Naive thymus-derived CD8-positive, alpha-beta T cell (primary cell): Measurements from ENCODE around the gene MINDY4. TPM values are rescaled to one million over a fixed set of nuclear protein-coding genes. Genes with fewer than 3 reads are reported as not detected.
A peak's percentile ranks its signal among the peaks of the same experiment; 100 is the strongest.

Source experiments
- ATAC-seq, 2 donors: fragments of 150-1000 bp; cut with Tn5 transposase in 1 of 2; sonication (Bioruptor Pico), chemical (Tn5 transposase) in 1 of 2; 1 replicate in 1 of 2; 2 replicates in 1 of 2; pipeline ENCODE4 v1.10.0; 2021; ENCODE audit warnings: mild to moderate bottlenecking in 2 of 2, moderate library complexity in 2 of 2
- POLR2A ChIA-PET: fragments of 350-600 bp; sonication (Branson Sonifier 250); formaldehyde crosslinking; loops from one replicate; lab custom pipeline; 2021; ENCODE audit warnings: antibody characterized with exemption; lab: Charles Lee
- DNase-seq, 10 donors: peaks; one replicate each; pipeline versions ENCODE4 v3.0.0 to v3.0.0-alpha.2; 2020 to 2022
- H3K27ac Mint-ChIP-seq, 10 donors: one replicate each; pipeline ENCODE4 v1.8.0; 2020 to 2022; ENCODE audit warnings: mild to moderate bottlenecking in 10 of 10, mixed read lengths in 10 of 10, moderate library complexity in 4 of 10, inconsistent platforms in 1 of 10
- H3K27me3 Mint-ChIP-seq, 5 donors: one replicate each; pipeline ENCODE4 v1.8.0; 2021 to 2022; ENCODE audit warnings: mixed read lengths in 5 of 5
- H3K36me3 Mint-ChIP-seq, 3 donors: one replicate each; pipeline ENCODE4 v1.8.0; 2020 to 2022; ENCODE audit warnings: mixed read lengths in 3 of 3, mild to moderate bottlenecking in 2 of 3, inconsistent platforms in 1 of 3
- H3K4me1 Mint-ChIP-seq, 4 donors: one replicate each; pipeline ENCODE4 v1.8.0; 2021 to 2022; ENCODE audit warnings: mixed read lengths in 4 of 4
- H3K4me3 Mint-ChIP-seq, 10 donors: one replicate each; pipeline ENCODE4 v1.8.0; 2020 to 2022; ENCODE audit warnings: mild to moderate bottlenecking in 10 of 10, mixed read lengths in 10 of 10, moderate library complexity in 6 of 10, inconsistent platforms in 1 of 10
- H3K9me3 Mint-ChIP-seq, 9 donors: one replicate each; pipeline ENCODE4 v1.8.0; 2020 to 2022; ENCODE audit warnings: mixed read lengths in 9 of 9, mild to moderate bottlenecking in 3 of 9, inconsistent platforms in 1 of 9, moderate library complexity in 1 of 9
- polyA plus RNA-seq, 3 donors: library from polyadenylated mRNA; unstranded; fragments of 300-500 nt; fragmentation: Illumina TruSeq; gene quantifications; one replicate each; pipeline ENCODE4 v1.2.3, GENCODE V29; 2021
- total RNA-seq, 8 experiments: library from RNA in 2 of 8; stranded (reverse) in 2 of 8; gene quantifications; one replicate each; pipeline ENCODE4 v1.2.3 and lab custom pipeline; 2021 to 2026

The MINDY4 gene
- total and polyA plus RNA-seq, 5 experiments from 2014 or later: 0.44 to 1.5 (median 0.84) TPM

DNA sequence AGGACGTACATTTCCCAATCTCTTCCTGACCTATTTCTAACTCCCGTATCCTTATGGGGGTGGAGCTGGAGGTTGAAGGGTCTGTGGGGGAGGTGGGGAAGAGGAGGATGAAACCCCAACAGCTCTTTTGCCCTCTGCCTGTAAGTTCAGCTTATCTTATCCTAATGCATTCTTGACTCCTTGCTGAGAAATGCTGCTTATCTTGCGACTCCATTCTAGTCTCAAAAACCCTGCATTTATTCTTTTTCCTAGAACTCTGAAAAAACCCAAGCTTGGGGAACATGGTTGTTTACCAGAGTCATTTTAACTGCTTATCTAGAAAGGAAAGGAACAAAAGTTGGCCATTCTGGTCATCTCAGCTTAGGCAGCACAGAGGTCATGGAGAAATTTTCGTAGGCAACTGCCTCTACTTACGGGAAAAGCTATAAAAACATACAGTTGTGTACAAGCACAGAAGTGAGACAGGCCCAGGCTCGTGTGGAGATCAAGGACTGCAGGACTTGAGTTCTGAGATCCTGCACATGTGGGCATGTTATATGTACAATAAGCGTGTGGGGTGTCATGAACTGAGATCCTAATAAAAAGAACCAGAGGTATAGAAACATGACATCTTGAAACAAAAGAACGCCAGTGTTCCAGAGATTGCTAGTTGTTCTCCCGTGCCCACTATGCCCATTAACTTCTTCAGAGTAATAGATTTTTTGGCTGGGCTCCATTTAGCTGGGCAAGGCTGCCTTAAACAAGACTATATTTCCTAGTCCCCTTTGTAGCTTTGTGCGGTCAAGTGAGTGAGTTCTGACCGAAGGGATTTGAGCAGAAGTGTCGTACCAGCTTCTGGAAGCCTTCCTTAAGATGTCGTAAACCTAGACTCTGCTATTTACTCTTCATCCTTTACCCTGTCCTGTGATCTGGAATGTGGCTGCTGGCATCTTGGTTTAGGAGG, 9.7 kb upstream of the MINDY4 start:
- POLR2A ChIA-PET: no interaction called here

GRCh38 chr7:30764030-30764975, 6.9 kb upstream of the MINDY4 start:
- no peak overlapping the region for H3K4me3 Mint-ChIP-seq
- POLR2A ChIA-PET: no interaction called here
- ATAC-seq (no peak), DNase-seq (no peak)
- H3K27ac Mint-ChIP-seq: no peak overlapping the region
- H3K27me3 Mint-ChIP-seq: peaks cover 3 to 12% (median 5%) of the 10 kb centered on the region in 5 donors
- no peaks in the 10 kb centered on the region for H3K36me3 Mint-ChIP-seq
- H3K9me3 Mint-ChIP-seq: no peaks in the 10 kb centered on the region
- H3K4me1 Mint-ChIP-seq: peaks cover 0 to 3% (median under 1%) of the 10 kb centered on the region in 4 donors

More for the DNA sequence above, 9.7 kb upstream of the MINDY4 start:
- ATAC-seq (no peak), DNase-seq (no peak)
- Mint-ChIP-seq H3K4me3 (no peak overlapping the region), H3K27me3 (peaks cover 3 to 17% (median 9%) of the 10 kb centered on the region in 5 donors), H3K36me3 (no peaks in the 10 kb centered on the region), H3K4me1 (peaks cover 0 to 3% (median under 1%) of the 10 kb centered on the region in 4 donors), H3K27ac (no peak overlapping the region), H3K9me3 (no peaks in the 10 kb centered on the region)

- ATAC-seq (no peak), DNase-seq (no peak)
- POLR2A ChIA-PET: no interaction called here
- no peak overlapping the region for H3K27ac Mint-ChIP-seq
- peaks cover 0 to 3% (median under 1%) of the 10 kb centered on the region in 4 donors for H3K4me1 Mint-ChIP-seq
- H3K27me3 Mint-ChIP-seq: peaks cover 0 to 5% (median 0%) of the 10 kb centered on the region in 5 donors
- no peak overlapping the region for H3K4me3 Mint-ChIP-seq
- H3K36me3 Mint-ChIP-seq: no peaks in the 10 kb centered on the region
- H3K9me3 Mint-ChIP-seq: no peaks in the 10 kb centered on the region
Observed at GRCh38 chr7:30765408-30765807, 5.8 kb upstream of the MINDY4 start.

DNA sequence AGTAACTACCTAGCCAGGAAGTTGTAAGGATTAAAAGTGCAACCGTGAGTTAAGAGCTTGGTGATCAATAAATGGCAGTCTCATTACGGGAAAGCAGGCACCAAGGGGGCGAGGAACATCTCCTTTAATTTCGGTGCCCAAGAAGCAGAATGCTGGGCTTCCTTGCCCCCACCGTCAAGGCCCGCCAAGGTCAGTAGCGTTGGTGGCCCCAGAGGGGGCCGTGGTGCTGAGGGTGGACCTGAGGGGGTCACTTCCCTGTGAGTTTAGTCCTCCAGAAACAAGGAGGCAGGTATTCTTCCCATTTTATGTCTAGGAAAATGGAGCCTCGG, 408 bp upstream of the MINDY4 start:
- POLR2A ChIA-PET: no interaction called here
- Mint-ChIP-seq H3K36me3 (no peaks in the 10 kb centered on the region), H3K27ac (peak overlapping the region in 9 of 10 donors; percentile 14 to 88 (median 67)), H3K9me3 (no peaks in the 10 kb centered on the region), H3K4me1 (peaks cover 4 to 9% (median 6%) of the 10 kb centered on the region in 4 donors), H3K27me3 (no peaks in the 10 kb centered on the region), H3K4me3 (peak overlapping the region; percentile 73 to 94 (median 81))
- DNase-seq (no peak), ATAC-seq (no peak)

- Mint-ChIP-seq H3K36me3 (no peaks in the 10 kb centered on the region), H3K4me1 (peaks cover 4 to 9% (median 6%) of the 10 kb centered on the region in 4 donors), H3K9me3 (no peaks in the 10 kb centered on the region), H3K27ac (peak overlapping the region; percentile 32 to 94 (median 82)), H3K27me3 (no peaks in the 10 kb centered on the region), H3K4me3 (peak overlapping the region; percentile 75 to 94 (median 88))
- DNase-seq (peak in 1 of 10 donors; percentile 4), ATAC-seq (peak; percentile 17 to 22)
- POLR2A ChIA-PET: no interaction called here
Observed at GRCh38 chr7:30771880-30772425, 736 bp downstream of the MINDY4 start.

DNA sequence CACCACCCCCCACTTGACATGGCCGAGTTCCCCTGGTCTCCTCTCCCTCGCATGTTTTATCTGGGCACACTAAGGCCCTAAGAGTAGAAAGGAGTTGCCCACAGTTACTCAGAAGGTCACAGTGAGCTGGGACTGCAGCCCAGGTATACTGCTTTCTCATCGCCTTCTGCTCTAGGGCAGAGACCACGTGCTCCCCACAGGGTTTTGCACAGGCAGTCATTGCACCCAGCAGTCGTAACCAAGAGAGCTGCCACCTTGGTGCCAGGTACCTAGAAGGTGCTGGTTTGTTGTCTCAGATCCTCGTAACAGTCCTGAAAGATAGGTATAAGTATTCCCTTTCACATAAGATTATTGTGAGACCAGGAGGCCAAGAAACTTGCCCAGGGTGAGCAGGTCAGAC, 1.8 kb downstream of the MINDY4 start:
- DNase-seq (no peak), ATAC-seq (no peak)
- H3K36me3 Mint-ChIP-seq: no peaks in the 10 kb centered on the region
- no peaks in the 10 kb centered on the region for H3K27me3 Mint-ChIP-seq
- H3K27ac Mint-ChIP-seq: peak overlapping the region in 1 of 10 donors; percentile 30
- POLR2A ChIA-PET: no interaction called here
- no peaks in the 10 kb centered on the region for H3K9me3 Mint-ChIP-seq
- no peak overlapping the region for H3K4me3 Mint-ChIP-seq
- peaks cover 4 to 9% (median 6%) of the 10 kb centered on the region in 4 donors for H3K4me1 Mint-ChIP-seq

DNA sequence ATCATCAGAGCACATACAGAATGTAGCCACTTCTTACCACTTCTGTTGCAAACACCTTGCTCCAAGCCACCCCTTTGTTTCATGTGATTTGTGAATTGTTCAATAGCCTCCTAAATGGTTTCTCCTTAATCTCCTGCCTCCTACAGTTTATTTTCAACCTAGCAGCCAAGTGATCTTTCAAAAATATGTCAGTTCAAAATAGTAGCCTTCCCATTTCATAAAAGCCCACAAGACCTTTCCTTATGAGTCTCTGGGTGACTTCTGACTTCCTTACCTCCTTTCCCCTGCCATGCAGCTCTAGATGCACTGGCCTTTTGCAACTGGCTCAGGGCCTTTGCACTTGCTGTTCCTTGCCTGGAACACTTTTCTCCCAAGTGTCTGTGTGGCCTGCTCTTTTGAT, 4.8 kb downstream of the MINDY4 start:
- H3K9me3 Mint-ChIP-seq: no peaks in the 10 kb centered on the region
- DNase-seq: no peak

GRCh38 chr7:30776971-30777370, 5.8 kb downstream of the MINDY4 start:
- peaks cover 0 to 4% (median 0%) of the 10 kb centered on the region in 3 donors for H3K36me3 Mint-ChIP-seq
- POLR2A ChIA-PET: no interaction called here
- ATAC-seq: no peak
- no peak overlapping the region for H3K4me3 Mint-ChIP-seq
- H3K27ac Mint-ChIP-seq: no peak overlapping the region
- peaks cover 3 to 5% (median 3%) of the 10 kb centered on the region in 4 donors for H3K4me1 Mint-ChIP-seq
- DNase-seq: no peak
- no peaks in the 10 kb centered on the region for H3K9me3 Mint-ChIP-seq
- H3K27me3 Mint-ChIP-seq: no peaks in the 10 kb centered on the region

More for the DNA sequence above, 4.8 kb downstream of the MINDY4 start:
- POLR2A ChIA-PET: no interaction called here
- Mint-ChIP-seq H3K4me3 (no peak overlapping the region), H3K4me1 (peaks cover 4 to 7% (median 5%) of the 10 kb centered on the region in 4 donors), H3K27me3 (no peaks in the 10 kb centered on the region), H3K36me3 (peaks cover 0 to 4% (median 0%) of the 10 kb centered on the region in 3 donors), H3K27ac (no peak overlapping the region)
- no peak for ATAC-seq

- ATAC-seq: no peak
- H3K4me1 Mint-ChIP-seq: no peaks in the 10 kb centered on the region
Observed at GRCh38 chr7:30778255-30779025, 7.2 kb downstream of the MINDY4 start.

GRCh38 chr7:30779574-30779973, 8.4 kb downstream of the MINDY4 start:
- H3K4me1 Mint-ChIP-seq: no peaks in the 10 kb centered on the region
- H3K4me3 Mint-ChIP-seq: no peak overlapping the region
- no peak for ATAC-seq
- POLR2A ChIA-PET: no interaction called here
- H3K27me3 Mint-ChIP-seq: no peaks in the 10 kb centered on the region
- DNase-seq: no peak
- no peak overlapping the region for H3K27ac Mint-ChIP-seq
- peaks cover 0 to 4% (median 4%) of the 10 kb centered on the region in 3 donors for H3K36me3 Mint-ChIP-seq
- H3K9me3 Mint-ChIP-seq: no peaks in the 10 kb centered on the region

More at GRCh38 chr7:30778255-30779025, 7.2 kb downstream of the MINDY4 start:
- H3K36me3 Mint-ChIP-seq: peaks cover 0 to 4% (median 4%) of the 10 kb centered on the region in 3 donors
- DNase-seq: no peak
- no peaks in the 10 kb centered on the region for H3K27me3 Mint-ChIP-seq
- POLR2A ChIA-PET: no interaction called here
- no peak overlapping the region for H3K4me3 Mint-ChIP-seq
- no peak overlapping the region for H3K27ac Mint-ChIP-seq
- no peaks in the 10 kb centered on the region for H3K9me3 Mint-ChIP-seq

DNA sequence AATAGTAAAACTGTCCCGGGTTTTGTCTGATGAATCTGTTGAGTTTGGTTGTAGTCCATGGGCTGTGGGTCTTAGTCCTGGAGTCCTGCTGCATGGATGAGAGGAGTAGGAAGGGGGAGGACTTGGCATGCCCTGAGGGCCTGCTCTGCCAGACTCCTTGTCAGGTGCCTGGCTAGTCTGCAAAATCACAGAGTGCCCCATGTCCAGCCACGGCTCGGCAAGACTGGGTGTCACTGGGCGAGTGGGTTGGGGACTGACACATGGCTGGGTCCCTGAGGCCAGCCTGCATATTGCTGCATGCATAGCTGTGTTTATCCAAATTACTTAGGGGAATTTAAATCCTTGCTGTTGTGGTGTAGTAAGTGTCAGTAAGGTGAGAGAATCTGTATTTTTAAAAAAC, 9.7 kb downstream of the MINDY4 start:
- H3K4me1 Mint-ChIP-seq: peaks cover 0 to 2% (median 0%) of the 10 kb centered on the region in 4 donors
- no peaks in the 10 kb centered on the region for H3K9me3 Mint-ChIP-seq
- H3K4me3 Mint-ChIP-seq: no peak overlapping the region
- H3K27ac Mint-ChIP-seq: no peak overlapping the region
- peaks cover 0 to 10% (median 4%) of the 10 kb centered on the region in 3 donors for H3K36me3 Mint-ChIP-seq
- no peaks in the 10 kb centered on the region for H3K27me3 Mint-ChIP-seq
- DNase-seq: no peak
- no peak for ATAC-seq
- POLR2A ChIA-PET: no interaction called here

DNA sequence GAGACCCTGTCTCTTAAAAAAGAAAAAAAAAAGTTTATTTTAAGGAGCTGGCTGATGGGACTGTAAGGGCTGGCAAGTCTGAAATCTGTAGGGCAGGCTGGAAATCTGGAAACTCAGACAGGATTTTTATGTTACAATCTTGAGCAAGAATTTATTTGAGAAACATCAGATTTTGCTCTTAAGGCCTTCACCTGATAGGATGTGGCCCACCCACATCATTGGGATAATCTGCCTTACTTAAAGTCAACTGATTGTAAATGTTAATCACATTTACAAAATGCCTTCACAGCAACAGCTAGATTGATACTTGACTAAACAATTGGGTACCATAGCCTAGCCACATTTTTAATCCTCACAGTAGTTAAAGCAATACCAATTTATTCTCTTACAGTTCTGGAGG, 11.5 kb downstream of the MINDY4 start:
- Mint-ChIP-seq H3K9me3 (no peaks in the 10 kb centered on the region), H3K4me1 (peaks cover 0 to 3% (median 0%) of the 10 kb centered on the region in 4 donors), H3K27ac (no peak overlapping the region), H3K4me3 (no peak overlapping the region), H3K27me3 (no peaks in the 10 kb centered on the region), H3K36me3 (peaks cover 0 to 10% (median 4%) of the 10 kb centered on the region in 3 donors)
- DNase-seq (no peak), ATAC-seq (no peak)
- POLR2A ChIA-PET: no interaction called here
